ENCODE results near the gene SLC4A7.
"Not testable (repeated sequence)": the region's sequence is repeated elsewhere in the genome, so short reads cannot be mapped to it uniquely, and the experiment has no call there.

Gene SLC4A7

DNA sequence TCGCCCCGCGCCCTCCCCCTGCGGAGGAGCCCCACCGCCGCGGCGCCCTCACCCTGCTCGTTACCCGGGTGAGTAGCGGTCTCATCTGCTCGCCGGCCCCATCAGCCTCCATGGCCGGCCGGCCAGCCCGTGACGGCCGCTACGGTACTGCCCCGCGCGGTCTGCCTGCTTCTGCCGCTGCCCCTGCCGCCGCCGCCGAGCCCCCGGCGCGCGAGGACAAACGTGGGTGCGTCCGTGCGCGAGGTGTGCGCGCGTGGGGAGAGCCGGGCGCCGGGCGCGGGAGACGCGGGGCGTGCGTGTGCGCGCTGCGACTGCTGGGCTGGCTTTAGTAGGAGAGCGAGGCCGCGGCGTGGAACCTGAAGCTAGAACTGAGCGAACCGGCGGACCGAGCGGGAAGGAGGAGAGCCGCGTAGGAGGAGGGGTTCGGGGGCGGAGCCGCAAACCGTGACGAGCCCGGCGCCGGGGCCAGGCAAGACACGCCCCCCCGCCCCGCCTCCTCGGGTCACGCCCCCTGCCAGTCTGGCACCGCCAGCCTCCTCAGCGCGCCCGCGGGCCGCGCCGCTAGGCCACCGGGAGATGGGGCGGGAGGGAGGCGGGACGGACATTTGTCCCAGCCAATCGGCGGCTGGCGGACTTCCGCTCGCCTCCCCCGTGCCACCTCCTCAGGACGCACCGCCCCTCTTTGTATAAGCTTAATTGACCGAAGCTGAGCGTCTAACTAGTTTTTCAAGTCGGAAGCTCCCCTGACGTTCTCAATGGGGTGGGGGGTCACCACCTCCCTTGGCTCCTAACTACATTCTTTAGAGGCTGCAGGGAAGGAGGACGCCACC is at the start of gene SLC4A7:
SLC4A7 (minus strand) TSS at position 370 of the 830 bp plus-strand sequence; CDS start at position 112, 258 bp downstream.
- peak; percentile 87 for DNase-seq

DNA sequence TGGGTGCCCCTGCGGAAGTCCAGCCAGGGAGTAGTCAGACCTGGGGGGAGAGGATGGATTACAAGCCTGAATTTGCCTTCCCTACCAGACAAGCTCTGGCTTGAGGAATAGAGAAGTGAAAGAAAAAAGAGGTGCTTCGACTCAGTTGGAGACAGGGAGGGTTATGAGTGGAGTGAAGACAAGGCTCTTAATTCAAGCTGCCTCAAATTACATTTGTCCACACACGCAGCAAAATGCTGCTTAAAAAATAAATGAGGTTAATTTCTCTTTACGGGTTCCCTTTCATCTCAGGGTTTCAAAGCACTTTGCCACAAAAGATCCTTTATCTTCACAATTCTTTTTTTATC is 49.0 kb upstream of the SLC4A7 start:
- DNase-seq: no peak

DNA sequence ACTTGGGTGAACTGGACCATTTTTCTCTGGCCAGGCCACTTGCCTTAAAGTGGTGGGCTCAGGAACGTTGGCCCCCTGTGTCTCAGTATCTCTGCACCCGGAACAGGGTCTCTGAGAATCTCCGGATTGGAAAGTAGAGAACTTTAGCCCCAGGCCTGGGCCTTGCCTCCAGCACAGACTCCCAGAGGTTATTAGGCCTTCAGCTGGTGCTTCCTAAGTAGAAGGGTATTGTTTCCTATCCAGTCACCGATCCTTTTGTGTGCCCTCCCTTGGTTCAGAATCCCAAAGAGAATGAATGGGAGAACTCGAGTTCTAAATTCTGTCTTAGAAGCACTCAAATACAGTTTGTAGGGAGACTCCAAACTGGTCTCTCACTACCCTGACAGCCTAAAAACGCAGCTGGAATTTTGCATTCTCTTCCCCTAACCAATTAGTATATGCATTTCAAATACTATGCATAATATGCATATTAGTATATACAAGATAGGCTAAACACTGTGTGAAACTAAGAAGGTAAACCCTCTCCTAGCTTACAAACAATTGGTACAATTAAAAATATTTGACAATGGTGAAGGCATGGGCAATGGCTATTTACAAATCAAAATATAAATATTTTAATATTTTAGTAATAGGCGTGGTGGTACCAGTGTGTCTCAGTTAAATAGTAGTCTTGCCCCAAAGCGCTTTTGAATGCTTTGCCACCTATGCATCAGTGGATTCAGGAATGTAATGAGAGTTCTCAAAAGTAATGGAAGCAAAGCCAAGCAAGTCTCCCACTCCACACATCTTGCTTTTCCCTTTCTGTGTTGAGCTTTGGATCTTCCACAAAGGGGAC is 48.5 kb upstream of the SLC4A7 start:
- no peak for DNase-seq

DNA sequence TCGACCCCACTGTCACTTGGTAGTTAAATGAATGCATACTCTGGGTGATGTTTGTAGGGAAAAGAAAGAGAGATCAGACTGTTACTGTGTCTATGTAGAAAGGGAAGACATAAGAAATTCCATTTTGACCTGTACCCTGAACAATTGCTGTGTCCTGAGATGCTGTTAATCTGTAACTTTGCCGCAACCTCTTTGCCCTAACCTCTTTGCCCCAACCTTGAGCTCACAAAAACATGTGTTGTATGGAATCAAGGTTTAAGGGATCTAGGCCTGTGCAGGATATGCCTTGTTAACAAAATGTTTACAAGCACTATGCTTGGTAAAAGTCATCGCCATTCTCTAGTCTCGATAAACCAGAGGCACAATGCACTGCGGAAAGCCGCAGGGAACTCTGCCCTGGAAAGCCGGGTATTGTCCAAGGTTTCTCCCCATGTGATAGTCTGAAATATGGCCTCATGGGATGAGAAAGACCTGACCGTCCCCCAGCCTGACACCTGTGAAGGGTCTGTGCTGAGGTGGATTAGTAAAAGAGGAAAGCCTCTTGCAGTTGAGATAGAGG is 47.1 kb upstream of the SLC4A7 start:
- not testable (repeated sequence) for DNase-seq

DNA sequence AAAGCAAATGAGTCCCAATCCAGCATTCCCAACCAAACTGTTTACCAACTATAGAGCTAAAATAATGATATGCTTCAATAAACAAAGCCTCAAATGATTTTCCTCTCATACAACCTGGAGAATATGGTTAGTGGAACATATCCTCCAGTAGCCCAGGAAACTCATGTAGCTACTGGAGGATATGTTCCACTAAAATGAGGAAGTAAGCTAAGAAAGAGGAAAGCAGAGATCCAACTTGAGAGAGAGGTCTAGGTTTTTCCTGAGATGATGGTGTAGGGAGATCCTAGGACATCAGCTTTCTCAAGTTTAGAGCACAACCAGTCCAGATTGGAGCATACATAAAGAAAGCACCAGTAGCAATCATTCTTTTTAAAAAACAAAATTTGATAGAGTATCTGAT is 44.6 kb upstream of the SLC4A7 start:
- no peak for DNase-seq

DNA sequence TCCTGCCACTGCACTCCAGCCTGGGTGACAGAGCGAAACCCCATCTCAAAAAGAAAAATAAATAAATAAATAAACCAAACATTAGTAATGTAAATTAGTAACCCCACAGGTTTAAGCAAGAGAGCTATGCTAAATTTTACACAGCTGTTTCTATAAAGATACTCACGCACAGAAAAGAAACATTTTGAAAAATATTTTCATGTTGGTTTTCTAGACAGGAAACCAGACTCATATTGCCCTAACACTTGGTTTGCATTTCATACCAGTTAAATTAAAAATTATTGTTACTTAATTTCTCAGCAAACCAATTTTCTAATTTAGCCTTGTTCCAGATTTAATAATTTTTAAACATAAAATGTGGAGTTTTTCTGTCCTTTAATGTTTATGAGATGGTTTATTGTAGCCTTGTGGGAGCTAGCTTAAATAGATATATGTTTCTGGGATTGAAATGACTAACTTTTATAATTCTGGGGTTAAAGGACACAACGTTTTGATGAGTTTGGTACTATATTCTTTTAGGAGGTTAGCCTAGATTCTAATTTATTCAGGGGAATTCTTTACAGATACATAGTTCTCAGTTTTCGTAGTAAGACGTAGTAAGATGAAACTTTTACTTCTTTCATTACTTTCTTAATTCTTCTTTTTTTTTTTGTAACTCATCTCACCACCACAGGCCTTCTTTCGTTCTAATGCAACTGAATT is 42.6 kb upstream of the SLC4A7 start:
- DNase-seq: no peak

DNA sequence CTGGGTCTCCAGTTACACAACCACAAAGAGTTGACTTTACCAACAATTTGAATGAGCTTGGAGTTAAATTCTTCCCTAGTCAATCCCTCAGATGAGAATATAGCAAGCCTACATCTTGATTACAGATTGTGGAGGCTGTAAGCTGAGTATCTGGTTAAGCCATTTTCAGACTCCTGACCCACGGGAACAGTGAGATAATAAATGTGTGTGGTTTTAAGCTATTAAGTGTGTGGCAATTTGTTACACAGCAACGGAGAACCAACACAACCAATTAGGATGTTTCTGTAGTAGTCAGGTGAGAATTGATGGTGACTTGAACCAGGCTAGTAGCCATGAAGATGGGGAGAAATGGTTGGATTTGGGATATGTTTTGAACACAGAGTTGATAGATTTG is 37.7 kb upstream of the SLC4A7 start:
- DNase-seq: no peak

DNA sequence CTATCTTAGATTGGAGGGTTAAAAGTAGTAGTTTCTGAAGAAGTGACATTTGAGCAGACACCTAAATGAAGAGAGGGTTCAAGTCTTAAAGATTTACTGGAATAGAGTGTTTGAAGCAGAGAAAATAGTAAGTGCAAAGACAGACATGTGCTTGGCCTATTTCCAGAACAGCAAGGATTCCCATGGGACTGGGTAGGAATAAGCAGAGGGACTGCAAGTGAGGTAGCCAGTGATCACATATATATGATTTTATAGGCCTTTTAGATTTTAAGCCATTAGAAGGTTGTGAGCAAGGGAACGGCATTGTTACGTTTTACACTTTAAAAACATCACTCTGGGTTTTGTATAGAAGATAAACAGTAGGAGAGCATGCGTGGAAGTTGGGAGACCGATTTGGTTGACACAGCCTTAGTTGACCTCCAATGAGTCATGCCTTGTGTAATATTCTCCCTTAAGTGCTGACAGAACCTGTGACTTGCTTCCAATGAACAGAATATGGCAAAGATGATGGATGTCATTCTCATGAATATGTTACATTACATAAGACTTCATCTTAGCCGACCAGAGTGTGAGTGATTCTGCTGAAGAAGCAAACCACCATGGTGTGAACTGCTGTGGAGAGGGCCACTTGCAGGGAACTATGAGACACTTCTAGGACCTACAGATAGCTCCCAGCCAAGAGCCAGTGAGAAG is 37.1 kb upstream of the SLC4A7 start:
- no peak for DNase-seq

DNA sequence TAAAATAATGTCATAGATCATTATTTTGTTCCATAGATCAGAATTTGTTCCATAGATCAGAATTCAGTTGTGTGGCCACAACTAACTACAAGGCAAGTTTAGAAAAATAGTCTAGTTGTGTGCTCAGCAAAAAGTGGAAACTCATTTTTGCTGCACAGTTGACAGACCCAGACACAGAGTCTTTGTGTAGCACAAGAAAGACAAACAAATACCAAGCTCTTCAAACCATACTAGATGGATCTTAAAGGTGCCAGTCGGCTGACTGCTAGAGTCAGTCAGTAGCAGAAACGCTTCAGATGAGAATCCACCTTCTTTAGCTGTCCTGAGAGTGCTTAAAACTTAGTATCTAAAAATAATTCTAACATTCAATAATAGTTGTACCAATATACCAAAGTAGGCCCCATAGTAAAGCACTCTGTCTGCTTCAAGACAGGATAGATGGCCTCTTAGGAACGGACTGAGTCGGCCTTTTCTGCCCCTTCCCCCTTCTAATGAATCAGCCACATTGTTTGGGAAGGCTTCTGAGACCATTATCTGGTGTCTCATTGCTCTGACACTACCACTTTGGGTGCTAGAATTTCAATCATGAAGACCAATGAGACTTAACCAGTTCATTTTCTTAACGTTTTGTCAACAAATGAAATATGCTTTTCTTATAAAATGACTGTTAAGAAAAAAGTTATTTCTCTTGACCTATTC is 27.7 kb upstream of the SLC4A7 start:
- DNase-seq: no peak

DNA sequence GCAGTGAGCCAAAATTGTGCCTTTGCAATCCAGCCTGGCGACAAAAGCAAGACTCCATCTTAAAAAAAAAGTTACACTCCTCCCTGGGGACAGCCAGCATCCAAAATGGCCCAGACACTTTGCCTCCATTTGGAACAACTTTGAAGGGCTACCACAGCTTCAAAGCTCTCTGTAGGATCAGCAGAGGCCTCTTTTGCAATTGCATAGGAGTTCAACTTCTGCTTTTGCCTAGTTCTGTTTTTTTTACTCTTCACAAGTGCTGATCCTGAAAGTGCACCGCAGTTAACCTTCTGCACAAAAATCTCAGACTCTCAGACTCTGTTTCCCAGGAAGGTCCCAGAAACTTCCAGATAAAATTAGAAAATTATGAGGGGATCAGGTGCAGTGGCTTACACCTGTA is 25.2 kb upstream of the SLC4A7 start:
- no peak for DNase-seq

DNA sequence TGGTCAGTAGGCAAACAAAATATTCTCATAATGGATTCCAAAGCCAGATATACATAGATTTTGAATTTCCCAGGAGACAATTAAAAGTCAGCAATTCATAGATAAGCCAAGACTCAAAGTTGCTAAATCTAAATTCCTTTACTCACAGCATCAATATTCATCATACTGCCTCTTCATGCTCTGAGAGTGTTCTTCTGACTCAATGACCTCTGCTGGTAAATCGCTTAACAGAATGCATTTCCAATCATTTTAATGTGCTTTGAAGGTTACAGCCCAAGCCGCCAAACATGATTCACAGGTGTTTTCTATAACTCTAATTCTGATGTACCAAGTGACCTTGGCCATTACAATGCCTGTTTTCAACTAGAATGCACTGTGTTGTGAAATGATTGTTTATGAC is 24.2 kb upstream of the SLC4A7 start:
- no peak for DNase-seq

DNA sequence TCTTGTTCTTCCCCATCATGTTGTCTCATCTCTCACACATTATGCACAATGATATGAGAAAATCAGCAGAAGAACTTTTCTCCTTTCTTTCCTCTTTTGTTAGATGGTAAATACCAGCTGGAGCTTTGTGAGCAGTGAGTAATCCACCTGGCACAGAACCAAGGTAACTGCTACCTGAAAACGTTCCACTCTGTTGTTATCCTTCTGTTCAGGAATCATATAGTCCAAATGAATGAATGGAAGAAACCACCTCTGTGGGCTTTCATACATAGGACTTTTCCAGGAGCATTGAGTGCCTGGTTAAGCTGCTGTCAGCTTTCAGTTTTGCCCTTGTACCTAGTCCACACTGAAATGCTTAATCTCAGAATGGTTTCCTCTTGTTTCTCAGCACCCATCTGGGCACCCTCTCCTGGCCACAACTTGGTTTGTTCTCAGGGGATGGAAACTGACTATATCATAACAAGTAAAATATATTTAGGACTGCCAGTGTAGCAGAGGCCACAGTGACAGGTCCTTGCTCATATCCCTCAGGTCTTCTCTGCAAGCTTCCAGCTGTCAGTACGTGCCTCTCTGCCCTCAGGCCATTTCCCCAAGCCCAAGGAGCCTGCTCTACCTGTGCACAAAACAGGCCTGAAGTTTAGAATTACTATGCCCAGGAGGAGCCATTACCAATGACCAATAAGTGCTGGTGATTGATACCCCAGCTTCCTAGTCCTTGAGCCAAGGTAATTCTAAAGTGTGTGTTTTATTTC is 23.5 kb upstream of the SLC4A7 start:
- DNase-seq: no peak

DNA sequence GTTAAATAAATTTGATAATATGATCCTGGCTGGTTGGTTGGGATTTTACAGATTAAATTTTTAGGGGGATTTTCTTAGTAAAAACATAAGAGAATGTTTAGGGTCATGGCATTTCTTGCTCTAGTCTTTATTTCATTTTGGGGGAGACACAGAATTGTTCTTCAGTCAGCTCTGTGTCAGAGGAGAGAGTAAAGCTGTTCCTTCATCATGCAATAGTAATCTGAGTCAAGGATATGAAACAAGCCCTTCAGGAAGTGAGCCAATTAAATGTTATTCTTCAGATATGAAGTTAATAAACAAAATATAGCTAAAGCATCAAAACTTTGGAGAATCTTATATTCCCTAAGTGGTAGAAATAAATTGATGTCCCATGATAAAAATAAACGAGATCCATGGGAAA is 22.9 kb upstream of the SLC4A7 start:
- no peak for DNase-seq

DNA sequence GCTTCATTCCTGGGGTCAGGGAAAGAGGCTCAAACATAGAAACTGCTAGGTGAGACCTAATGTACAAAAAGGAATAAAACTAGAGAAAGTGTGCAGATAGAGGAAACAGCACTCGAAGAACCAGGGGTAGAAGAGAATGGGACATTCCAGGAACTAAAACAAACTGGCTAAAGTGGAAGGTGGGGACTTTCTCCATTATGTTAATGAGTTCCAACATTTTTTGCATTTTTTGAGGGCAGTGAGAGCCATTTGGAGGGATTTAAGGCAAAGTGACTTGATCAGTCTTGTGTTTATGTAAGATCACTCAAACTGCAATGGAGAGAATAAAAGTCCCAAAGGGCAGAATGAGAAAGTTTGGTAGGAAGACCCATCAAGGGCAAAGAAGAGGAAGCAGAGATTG is 20.6 kb upstream of the SLC4A7 start:
- DNase-seq: no peak

DNA sequence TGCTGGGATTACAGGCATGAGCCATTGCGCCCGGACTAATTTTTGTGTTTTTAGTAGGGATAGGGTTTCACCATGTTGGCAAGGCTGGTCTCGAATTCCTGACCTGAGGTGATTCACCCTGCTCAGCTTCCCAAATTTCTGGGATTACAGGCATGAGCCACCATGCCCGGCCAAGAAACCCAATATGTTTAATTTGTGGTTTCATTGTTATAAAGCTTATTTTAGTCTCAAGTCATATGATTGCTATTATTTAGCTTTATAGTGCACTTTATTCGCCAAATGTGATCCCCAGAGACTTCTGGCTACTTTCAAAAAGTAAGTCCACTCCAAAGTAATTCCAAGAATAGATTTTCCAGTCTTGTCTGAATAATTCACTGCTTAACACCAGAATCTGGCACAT is 19.3 kb upstream of the SLC4A7 start:
- DNase-seq: no peak

DNA sequence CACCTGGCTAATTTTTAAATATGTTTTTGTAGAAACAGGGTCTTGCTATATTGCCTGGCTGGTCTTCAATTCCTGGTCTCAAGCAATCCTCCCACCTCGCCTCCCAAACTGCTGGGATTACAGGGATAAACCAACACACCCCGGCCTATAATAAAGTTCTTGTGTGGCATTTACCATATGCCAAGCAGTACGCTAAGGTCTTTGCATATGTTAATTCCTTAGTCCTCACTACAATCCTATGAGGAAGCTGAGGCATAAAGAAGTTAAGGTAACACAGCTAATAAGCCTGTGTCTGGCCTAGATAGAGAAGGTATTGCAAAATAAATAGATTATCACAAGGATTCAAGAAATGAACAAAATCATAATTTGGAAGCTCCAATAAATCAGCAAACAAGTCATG is 17.6 kb upstream of the SLC4A7 start:
- DNase-seq: no peak

DNA sequence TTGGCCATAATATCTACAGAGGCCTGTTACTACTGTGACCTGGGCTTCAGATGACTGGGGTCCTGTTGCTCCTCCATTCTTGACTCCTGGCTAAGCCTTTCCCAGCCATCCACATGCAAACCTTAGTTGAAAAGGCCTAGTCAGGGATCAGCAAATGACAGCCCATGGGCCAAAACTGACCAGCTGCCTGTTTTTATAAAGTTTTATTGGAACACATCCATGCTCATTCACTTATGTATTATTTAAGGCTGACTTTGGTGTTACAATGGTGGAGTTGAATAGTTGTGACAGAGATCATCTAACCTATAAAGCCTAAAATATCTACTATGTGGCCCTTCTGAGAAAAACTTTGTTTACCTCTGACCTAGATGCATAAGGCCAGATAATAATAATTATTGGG is 16.8 kb upstream of the SLC4A7 start:
- no peak for DNase-seq

DNA sequence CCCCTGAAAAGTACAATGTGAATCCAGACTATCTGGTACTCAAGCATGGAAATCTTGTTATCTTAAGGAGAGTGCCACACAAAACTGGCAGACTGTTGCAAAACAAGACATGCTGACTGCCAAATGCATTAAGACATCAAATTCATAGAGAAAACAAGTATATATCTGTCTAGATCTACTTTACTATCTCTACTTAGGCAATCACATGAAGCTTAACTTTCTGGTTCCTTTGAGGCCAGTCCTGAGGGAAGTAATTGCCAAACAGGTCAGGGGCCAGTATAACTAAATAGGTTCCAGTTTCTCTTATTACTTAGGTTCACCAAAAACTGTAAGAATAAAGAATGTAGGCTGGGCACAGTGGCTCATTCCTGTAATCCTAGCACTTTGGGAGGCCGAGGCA is 15.9 kb upstream of the SLC4A7 start:
- DNase-seq: no peak

DNA sequence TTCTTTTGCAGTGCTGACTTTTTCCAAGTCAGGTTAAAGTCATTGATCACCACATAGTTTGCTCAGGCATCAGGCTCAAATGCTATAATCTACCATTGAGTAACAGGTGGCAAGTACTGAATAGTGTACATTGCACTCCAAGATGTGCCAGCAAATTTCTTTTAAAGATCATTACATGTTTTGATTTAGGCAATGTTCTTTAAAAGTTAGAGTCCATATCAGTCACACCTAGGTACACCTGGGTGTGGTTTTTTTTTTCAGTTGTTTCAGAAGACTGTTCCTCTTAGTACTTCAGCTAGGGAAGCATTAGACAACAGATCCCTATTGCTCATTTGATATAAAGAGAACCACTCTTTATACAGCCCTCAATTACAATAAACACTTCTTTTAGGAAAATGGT is 10.6 kb upstream of the SLC4A7 start:
- DNase-seq: no peak

DNA sequence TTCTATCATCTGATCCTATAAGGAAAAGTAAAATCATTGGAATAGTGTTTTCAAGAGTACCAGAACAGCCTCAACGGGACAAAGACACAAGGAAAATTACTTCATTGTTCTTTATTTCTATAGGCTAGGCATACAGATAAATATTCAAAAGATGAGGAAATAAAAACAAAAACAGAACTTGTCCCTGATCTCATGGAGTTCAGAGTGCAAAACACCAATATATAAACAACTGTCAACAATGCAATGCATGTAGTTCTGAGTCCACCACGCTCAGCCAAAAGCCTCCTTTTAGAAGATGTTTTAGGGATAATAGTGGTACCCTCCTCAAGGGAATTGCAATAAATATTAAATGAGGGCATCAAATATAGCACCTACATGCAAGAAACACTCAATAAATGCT is 4.6 kb upstream of the SLC4A7 start:
- DNase-seq: no peak

DNA sequence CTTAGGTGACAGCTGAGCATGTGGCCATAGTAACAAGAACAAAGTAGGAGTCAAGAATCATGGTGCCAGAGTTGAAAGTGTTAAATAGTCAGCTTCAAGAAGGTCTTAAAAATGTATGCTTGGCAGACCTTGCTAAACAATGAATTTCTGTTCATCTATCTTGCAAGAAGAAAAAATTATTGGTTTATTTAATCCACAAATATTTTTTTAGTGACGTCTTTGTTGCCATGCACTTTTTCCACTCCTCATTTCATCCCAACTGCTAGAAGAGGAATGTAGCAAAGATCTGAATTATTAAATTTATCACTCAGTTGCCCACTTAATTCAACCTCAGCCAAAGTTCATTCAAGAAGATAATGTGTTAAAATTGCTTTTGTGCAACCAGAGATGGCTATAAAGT is 3.2 kb upstream of the SLC4A7 start:
- DNase-seq: no peak

Measured in NCI-H1092 (cell line).